ENCODE data around the gene DDA1.
A peak's percentile ranks its signal among the peaks of the same experiment; 100 is the strongest.

DDA1 gene

GRCh38 chr19:17307876-17308377 lies 1.4 kb upstream of the DDA1 start:
- no peak for DNase-seq (ENCODE audit: extremely low spot score, insufficient read length, low read depth)
- FAIRE-seq: no peak

DNA sequence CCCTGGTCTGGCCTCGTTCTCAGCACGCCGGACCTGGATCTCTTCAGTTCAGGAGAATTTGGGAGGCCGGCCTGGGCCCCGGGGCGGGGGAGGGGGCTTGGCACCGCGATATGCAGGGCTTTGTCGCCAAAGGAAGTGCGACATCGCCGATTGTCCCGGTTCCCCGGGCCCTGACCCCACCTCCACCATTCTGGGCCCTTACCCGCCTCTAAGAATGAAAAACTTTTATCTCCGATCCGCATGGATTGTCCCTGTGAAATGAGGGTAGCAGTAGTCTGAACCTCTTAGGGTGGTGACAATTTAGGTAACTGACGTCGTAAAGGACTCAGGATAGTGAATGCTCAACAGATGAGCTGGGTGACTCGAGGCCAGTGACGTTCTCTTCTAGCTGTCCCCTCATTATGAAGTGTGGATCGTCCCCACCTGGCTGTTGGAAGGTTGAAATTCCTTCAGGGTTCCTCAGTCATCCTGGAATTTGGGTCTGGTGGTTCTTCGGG lies 650 bp downstream of the DDA1 start:
- FAIRE-seq (peak; percentile 38), DNase-seq (ENCODE audit: extremely low spot score, insufficient read length, low read depth) (no peak)

DNA sequence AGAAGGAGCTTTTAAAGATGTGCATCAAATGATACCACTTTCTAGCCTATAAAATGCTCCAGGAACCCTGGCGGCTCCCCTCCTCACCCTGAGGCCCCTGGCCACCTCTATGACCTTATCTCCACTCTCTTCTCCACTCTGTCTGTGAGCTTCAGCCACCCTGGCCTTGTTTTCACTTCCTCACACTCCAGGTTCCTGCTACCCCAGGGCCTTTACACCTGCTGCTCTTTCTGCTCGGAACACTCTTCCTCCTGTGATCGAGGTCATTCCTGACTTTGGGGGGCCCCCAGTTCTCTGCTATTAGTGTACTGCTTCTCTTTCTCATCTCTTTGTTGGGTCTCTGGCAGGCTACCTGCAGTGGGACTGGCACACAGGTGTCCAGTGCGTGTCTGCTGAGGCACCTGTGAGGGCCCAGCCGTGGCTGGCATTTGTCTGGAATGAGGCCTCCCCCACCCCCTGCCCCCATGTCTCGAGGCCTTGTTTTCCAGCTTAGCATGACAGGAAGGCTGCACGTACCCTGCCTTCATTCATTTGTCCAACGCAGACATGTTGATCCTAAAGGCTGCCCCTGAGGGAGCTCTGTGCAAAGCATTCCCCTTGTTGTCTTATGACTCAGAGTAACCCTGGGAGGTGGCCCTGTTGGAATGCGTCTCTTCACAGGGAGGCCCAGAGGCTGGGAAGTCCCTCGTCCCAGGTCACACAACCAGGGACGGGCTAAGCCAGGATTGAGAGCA lies 2.3 kb downstream of the DDA1 start:
- FAIRE-seq (no peak), DNase-seq (ENCODE audit: extremely low spot score, insufficient read length, low read depth) (no peak)

GRCh38 chr19:17312189-17313113 lies 3.1 kb downstream of the DDA1 start:
- DNase-seq (ENCODE audit: extremely low spot score, insufficient read length, low read depth): no peak
- no peak for FAIRE-seq

GRCh38 chr19:17314007-17314593 lies 4.7 kb downstream of the DDA1 start:
- DNase-seq (ENCODE audit: extremely low spot score, insufficient read length, low read depth) (no peak), FAIRE-seq (no peak)

DNA sequence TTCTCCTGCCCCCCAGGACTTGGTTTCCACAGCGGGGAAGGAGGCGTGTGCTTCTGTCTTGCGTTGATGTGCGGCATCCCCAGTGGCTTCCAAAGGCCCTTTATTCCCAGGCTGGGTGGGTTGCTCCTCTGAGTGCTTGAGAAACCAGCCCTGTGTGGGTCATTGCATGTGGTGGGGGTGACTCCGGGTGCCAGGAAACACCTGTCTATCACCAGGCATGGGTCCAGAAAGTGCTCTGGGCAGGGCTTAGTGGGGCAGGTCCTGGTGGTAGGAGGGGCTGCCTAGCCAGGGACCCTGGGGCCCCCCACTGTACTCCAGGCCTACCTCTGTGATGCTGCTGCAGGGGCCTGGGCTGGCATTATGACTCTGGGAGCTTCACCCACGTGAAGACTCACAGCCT lies 9.6 kb downstream of the DDA1 start:
- FAIRE-seq (no peak), DNase-seq (ENCODE audit: extremely low spot score, insufficient read length, low read depth) (no peak)

DNA sequence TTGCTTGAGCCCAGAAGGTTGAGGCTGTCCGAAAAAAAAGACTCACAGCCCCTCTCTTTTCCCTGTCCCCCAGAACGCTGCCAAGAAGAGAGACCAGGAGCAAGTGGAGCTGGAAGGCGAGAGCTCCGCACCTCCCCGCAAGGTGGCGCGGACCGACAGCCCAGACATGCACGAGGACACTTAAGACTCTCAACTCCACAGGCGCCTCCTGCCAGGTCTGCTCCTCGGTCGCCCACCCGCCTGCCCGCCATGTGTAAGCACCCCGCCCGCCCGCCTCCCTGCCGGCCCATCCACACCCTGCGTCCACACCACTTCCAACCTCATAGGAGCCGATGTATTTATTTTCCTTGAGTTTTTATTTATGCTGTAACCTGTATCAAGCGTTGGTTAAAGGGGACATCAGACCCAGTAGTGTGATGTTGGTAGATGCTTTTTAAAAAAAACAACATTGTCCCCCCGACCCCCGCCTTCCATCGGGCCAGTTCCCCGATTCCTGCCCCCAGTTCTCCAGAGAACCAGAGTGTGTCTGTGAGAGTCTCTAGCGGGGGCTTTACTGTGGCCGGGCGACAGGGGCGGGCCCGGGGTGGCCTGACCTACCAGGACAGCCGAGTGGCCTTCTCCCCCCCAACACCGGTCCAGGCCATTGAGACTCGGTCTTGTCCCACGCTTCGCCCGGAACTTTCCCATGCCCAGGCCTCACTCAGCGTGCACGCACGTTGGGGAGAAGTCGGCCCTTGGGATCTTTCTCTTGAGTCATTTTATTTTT lies 10.3 kb downstream of the DDA1 start:
- DNase-seq (ENCODE audit: extremely low spot score, insufficient read length, low read depth): no peak
- FAIRE-seq: no peak

DNA sequence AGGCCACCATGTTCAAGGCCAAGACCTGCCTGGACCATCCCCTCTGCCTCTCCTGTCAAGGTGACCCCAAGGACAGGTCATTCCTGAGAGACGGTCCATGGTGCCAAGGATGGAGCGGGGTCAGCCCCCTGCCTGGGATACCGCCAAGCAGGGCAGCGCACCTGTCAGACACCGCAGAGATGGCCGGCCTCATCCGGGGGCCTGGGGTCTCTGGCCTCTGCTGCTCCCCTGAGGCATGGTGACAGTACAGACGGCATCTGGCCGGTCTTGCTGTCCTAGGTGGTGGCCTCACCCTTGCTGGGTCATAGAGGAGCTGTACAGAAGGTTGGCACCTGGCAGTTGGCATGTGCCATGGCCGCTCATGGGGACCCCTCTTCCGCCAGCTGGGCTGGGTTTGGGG lies 11.1 kb downstream of the DDA1 start:
- no peak for DNase-seq (ENCODE audit: extremely low spot score, insufficient read length, low read depth)
- FAIRE-seq: no peak

DNA sequence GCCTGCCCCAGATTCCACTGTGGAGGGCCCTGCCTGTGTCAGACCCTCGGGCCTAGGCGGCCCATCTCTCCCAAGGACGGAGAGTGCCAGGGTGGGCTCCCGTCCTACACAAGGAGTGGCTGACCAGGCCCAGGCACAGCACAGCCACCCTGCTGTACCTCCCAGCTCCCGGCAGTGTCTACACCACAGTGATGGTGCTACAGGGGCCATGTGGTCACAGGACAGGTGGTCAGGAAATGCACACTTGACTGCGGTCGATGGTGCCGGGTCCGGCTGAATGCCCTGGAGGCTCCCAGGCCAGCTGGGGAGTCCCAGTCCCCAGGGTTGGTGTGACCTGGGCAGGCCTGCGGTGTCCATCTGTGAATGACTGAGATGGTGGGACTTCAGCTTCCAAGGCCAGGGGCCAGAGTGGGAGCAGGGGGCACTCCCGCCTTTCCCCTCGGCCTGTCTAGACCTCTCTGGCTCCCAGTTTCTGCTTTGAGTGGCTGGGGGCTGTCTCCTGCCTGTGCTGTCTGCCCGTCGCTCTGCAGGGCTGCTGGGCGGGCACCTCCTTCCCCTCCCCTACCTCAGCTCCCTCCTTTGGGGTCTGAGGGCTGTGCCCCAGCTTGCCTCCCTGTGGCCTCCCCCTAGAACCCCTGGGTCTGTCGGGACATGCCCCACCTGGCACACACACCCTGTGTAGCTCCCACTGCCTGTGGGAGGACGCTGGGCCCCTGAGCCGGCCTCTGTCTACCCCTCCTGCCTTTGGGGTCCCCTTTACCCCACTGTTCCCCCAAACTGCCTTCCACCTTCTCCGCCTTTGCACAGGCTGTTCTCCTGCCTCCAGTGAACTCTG lies 12.5 kb downstream of the DDA1 start:
- no peak for DNase-seq (ENCODE audit: extremely low spot score, insufficient read length, low read depth)

GRCh38 chr19:17322854-17323253 lies 13.5 kb downstream of the DDA1 start:
- DNase-seq (ENCODE audit: extremely low spot score, insufficient read length, low read depth) (no peak), FAIRE-seq (no peak)

More for the DNA sequence above, 12.5 kb downstream of the DDA1 start:
- FAIRE-seq: no peak

- DNase-seq (ENCODE audit: extremely low spot score, insufficient read length, low read depth): no peak
- no peak for FAIRE-seq
Observed at GRCh38 chr19:17323300-17323963, 14.1 kb downstream of the DDA1 start.

GRCh38 chr19:17323964-17324332 lies 14.6 kb downstream of the DDA1 start:
- no peak for FAIRE-seq
- no peak for DNase-seq (ENCODE audit: extremely low spot score, insufficient read length, low read depth)

DNA sequence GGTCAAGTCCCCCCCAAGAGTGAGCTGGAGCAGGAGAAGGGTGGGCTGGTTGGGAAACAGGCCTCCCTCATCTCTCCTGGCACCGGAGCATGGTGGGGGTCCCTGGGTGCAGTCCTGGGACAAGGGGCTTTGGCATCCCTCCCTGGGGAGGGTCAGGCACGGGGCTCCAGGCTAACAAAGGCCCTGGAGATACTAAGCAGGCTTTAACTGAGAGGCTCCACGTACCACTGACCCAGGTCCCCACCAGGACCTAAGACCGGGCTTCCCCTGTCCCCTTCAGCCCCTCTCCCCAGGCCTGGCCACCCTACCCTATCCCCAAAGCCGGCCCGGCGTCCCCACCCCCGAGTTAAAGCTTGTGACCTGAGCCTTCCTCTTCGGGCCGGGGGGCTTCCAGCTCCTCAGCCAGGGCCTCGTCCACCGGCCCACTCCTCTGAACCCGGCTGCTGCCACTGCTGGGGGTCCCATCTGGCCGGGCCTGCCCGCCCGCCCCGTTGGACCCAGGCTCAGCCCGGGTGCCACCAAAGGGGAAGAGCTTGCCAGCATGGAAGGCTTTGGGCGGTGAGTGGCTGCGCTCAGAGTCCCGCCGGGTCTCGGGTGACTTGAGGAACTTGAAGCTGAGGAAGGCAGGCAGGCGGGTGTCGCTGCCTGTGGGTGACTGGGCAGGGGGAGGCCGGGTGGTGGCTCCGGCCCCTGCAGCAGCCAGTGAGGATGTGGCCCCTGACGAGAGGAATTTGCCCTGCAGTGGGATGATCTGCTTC lies 15.2 kb downstream of the DDA1 start:
- FAIRE-seq (no peak), DNase-seq (ENCODE audit: extremely low spot score, insufficient read length, low read depth) (no peak)

- FAIRE-seq (no peak), DNase-seq (ENCODE audit: extremely low spot score, insufficient read length, low read depth) (no peak)
Observed at GRCh38 chr19:17325133-17325532, 15.8 kb downstream of the DDA1 start.

DNA sequence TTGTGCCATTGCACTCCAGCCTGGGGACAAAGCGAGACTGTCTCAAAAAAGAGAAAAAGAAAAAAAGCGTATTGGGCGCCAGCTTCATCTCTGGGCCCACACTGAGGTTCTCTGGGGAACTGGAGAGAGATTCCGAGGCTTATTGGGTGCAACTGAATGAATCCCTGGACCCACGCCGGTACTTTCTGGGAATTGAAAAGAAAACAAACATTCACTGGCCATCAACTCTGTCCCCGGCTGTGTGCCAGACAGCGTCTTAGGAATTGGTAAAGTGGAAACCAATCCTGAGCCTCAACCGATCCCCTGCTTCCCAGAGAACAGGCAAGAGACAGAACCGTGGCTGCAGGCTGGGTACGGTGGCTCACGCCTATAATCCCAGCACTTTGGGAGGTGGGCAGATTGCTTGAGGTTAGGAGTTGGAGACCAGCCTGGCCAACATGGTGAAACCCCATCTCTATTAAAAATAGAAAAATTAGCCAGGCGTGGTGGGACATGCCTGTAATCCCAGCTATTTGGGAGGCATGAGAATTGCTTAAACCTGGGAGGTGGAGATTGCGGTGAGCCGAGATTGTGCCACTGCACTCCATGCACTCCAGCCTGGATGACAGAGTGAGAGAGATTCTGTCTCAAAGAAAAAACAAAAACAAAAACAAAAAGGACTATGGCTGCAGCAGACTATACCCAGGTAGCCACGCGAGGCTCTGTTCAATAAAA lies 16.7 kb downstream of the DDA1 start:
- FAIRE-seq (no peak), DNase-seq (ENCODE audit: extremely low spot score, insufficient read length, low read depth) (no peak)

- FAIRE-seq: no peak
Observed at GRCh38 chr19:17326595-17326966, 17.2 kb downstream of the DDA1 start.

DNA sequence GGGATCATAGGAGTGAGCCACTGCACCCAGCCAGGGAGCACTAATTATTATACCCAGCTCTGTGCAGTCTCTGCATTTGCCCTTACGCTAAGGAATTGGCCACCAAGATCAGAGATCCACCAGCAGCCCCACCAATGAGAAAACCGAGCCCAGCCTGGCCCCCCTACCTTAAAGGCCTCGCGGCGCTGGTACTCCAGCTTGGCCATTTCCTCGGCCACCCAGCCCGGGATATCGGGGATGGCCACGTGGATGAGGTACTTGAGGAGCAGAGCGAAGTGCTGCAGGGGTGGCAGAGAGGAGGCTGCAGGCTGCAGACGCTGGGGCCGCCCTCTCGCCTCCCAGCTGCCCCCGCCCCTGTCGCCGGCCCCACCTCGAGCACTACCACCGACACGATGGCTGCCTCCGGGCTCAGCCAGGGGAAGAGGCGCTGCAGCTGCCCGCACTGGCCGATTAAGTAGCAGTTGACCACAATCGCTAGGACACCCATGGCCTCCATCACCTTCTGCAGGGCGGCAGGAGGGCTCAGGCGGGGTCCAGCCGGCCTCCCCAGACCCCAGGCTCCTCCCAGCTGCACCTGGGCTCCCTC lies 17.8 kb downstream of the DDA1 start:
- no peak for FAIRE-seq
- DNase-seq (ENCODE audit: extremely low spot score, insufficient read length, low read depth): no peak

More at GRCh38 chr19:17326595-17326966, 17.2 kb downstream of the DDA1 start:
- no peak for DNase-seq (ENCODE audit: extremely low spot score, insufficient read length, low read depth)
